Measurements from ENCODE around the gene RBBP8. TPM values are rescaled to one million over a fixed set of nuclear protein-coding genes. Genes with fewer than 3 reads are reported as not detected.

The RBBP8 gene
- total RNA-seq, 1 experiment from 2014 or later = 62.4 TPM

- Mint-ChIP-seq H3K27ac (ENCODE audit: unreplicated experiment) (peak overlapping the region; percentile 94), H3K4me3 (ENCODE audit: low read depth, unreplicated experiment) (peak overlapping the region; percentile 76), H3K4me1 (ENCODE audit: low read depth, unreplicated experiment) (peaks cover 38% of the 10 kb centered on the region), H3K36me3 (ENCODE audit: insufficient read depth, unreplicated experiment) (peaks cover 20% of the 10 kb centered on the region), H3K27me3 (ENCODE audit: unreplicated experiment) (no peaks in the 10 kb centered on the region), H3K9me3 (ENCODE audit: low read depth, unreplicated experiment) (no peaks in the 10 kb centered on the region)
- no peak for TF ChIP-seq CTCF (IDR thresholded peaks at IDR 0.05; ENCODE audit: unreplicated experiment)
- no TSS peak for BruUV-seq (replicated peaks)
- intact Hi-C loops (cut with micrococcal nuclease; ENCODE audit: unreplicated experiment) = loop anchor here (5.0 kb wide), 3 partner anchors 47 to 82 kb away; no protein-coding TSS in a partner anchor
- CTCF ChIA-PET = interaction anchor here (0.6 to 1.4 kb wide), 5 partner anchors 11 to 83 kb away, joined by 3 to 4 read pairs (median 3); partner anchors contain the start of gene RBBP8
- peak; percentile 85 for DNase-seq
Measured at GRCh38 chr18:22913861-22914260, 19.3 kb upstream of the RBBP8 start.

- Mint-ChIP-seq H3K4me3 (ENCODE audit: low read depth, unreplicated experiment) (peak overlapping the region; percentile 76), H3K27ac (ENCODE audit: unreplicated experiment) (peak overlapping the region; percentile 94), H3K27me3 (ENCODE audit: unreplicated experiment) (no peaks in the 10 kb centered on the region), H3K36me3 (ENCODE audit: insufficient read depth, unreplicated experiment) (peaks cover 20% of the 10 kb centered on the region), H3K4me1 (ENCODE audit: low read depth, unreplicated experiment) (peaks cover 31% of the 10 kb centered on the region), H3K9me3 (ENCODE audit: low read depth, unreplicated experiment) (no peaks in the 10 kb centered on the region)
- BruUV-seq (replicated peaks) = no TSS peak
- TF ChIP-seq CTCF (IDR thresholded peaks at IDR 0.05; ENCODE audit: unreplicated experiment) = no peak
- CTCF ChIA-PET = interaction anchor here (1.1 to 1.4 kb wide), 4 partner anchors 10 to 83 kb away, joined by 3 to 4 read pairs (median 4); partner anchors contain the start of gene RBBP8
- intact Hi-C loops (cut with micrococcal nuclease; ENCODE audit: unreplicated experiment) = loop anchor here (5.0 kb wide), 3 partner anchors 47 to 82 kb away; no protein-coding TSS in a partner anchor
- no peak for DNase-seq
Measured at GRCh38 chr18:22914633-22915032, 18.5 kb upstream of the RBBP8 start.

GRCh38 chr18:22915337-22915736 lies 17.8 kb upstream of the RBBP8 start:
- no peak for TF ChIP-seq CTCF (IDR thresholded peaks at IDR 0.05; ENCODE audit: unreplicated experiment)
- Mint-ChIP-seq H3K27me3 (ENCODE audit: unreplicated experiment) (no peaks in the 10 kb centered on the region), H3K4me3 (ENCODE audit: low read depth, unreplicated experiment) (peak overlapping the region; percentile 76), H3K9me3 (ENCODE audit: low read depth, unreplicated experiment) (no peaks in the 10 kb centered on the region), H3K4me1 (ENCODE audit: low read depth, unreplicated experiment) (peaks cover 32% of the 10 kb centered on the region), H3K36me3 (ENCODE audit: insufficient read depth, unreplicated experiment) (peaks cover 20% of the 10 kb centered on the region), H3K27ac (ENCODE audit: unreplicated experiment) (peak overlapping the region; percentile 94)
- intact Hi-C loops (cut with micrococcal nuclease; ENCODE audit: unreplicated experiment) = no loop called here
- BruUV-seq (replicated peaks) = no TSS peak
- CTCF ChIA-PET = interaction anchor here (0.9 kb wide), 1 partner anchor 18 kb away, joined by 3 read pairs; the partner anchor contains the start of gene RBBP8
- no peak for DNase-seq

DNA sequence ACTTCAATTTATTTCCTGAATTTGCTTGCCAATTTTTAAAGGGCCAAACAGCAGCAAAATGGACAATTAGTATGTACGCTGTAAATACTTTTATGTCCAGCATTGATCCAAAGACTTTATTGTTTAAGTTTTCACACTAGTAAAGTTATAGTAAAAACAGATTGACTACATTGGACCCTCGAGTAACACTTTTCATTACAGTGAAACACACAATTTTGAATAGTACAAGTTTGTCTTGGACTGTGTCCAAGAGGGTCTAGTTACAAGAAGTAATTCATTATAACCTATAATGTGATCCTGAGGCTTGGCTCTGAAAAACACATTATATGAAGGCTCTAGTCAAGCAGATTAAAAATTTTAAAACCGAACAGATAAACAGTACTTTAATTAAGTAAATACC lies 11.4 kb upstream of the RBBP8 start:
- intact Hi-C loops (cut with micrococcal nuclease; ENCODE audit: unreplicated experiment) = loop anchor here (5.0 kb wide), 1 partner anchor 49 kb away; no protein-coding TSS in a partner anchor
- no peak overlapping the region for H3K4me3 Mint-ChIP-seq (ENCODE audit: low read depth, unreplicated experiment)
- no TSS peak for BruUV-seq (replicated peaks)
- H3K9me3 Mint-ChIP-seq (ENCODE audit: low read depth, unreplicated experiment) = no peaks in the 10 kb centered on the region
- no peaks in the 10 kb centered on the region for H3K36me3 Mint-ChIP-seq (ENCODE audit: insufficient read depth, unreplicated experiment)
- CTCF ChIA-PET = no interaction called here
- no peaks in the 10 kb centered on the region for H3K27me3 Mint-ChIP-seq (ENCODE audit: unreplicated experiment)
- H3K4me1 Mint-ChIP-seq (ENCODE audit: low read depth, unreplicated experiment) = peaks cover 15% of the 10 kb centered on the region
- no peak for DNase-seq
- H3K27ac Mint-ChIP-seq (ENCODE audit: unreplicated experiment) = no peak overlapping the region
- TF ChIP-seq CTCF (IDR thresholded peaks at IDR 0.05; ENCODE audit: unreplicated experiment) = no peak
